CD1c-positive myeloid dendritic cell (primary cell): ENCODE measurements around the gene ZDHHC14.

Experiments used
- DNase-seq: peaks from one replicate; pipeline ENCODE4 v3.0.0-alpha.2; 2016; ENCODE audit errors: extremely low spot score

The ZDHHC14 gene

DNA sequence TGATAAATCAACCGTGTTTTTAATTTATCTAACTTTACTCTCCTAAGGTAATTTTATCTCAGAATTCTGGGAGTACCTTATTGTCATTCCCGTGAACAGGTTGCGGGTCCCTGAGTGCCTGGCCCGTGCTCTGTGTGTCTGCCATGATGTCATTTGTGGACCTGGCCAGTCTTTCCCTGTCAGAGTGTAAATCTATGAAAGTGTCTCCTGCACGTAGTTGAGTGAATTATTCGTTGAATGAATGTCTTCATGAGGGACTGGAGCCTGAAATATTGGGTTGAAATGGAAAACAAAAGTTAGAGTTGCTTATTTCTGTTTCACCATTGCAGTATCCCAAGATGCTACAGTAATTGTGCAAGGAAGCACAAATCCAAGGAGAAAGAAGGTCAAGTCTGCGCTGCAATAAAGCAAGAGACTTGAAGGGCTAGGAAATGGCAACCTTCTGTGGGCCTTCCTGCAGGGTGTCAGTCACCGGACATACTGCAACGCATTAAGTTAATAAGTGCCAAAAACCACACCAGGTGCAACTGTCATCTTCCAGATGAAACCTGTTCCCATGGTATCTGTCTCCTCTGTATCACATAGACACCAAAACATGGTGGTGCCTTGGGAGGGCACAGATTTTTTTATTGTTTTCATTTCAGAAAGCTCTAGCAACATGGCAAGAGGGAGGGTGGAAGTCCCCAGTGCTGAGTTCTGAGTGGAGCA lies 135.5 kb downstream of the ZDHHC14 start:
- no peak for DNase-seq

DNA sequence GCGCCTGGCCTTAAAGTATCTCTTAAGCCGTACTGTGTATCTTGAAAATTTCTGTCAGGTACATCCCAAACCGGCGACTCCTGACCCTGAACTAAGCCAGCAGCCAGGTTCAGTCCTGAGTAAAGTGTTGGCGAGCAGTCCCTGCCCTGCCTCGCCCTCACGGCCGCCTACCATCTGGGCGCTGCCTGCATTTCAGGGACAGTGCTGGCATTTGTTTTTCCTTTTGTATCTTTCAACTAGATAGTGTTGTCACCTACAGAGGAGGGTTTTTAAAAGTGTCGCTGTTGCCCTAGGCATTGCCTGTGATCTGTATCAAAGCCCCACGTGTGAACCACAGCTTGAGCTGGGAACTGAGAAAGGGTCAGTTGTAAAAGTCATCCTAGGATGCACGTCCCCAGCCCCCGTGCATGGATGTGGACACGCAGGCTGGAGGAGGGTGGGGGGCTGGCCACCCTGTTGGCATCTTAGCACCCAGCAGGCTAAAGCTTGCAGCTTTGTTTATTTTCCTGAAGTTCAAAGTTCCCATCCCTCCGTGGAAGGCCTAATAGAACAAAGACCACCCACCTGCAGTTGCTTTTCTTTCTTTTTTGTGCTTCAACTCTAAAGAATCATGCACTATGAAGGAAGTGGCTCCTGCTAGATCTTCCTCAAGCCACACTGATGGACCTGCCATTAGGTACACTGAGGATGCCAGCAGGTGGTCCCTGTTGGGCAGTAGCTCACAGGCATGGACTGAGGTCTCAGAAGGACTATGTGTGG lies 136.8 kb downstream of the ZDHHC14 start:
- no peak for DNase-seq

DNA sequence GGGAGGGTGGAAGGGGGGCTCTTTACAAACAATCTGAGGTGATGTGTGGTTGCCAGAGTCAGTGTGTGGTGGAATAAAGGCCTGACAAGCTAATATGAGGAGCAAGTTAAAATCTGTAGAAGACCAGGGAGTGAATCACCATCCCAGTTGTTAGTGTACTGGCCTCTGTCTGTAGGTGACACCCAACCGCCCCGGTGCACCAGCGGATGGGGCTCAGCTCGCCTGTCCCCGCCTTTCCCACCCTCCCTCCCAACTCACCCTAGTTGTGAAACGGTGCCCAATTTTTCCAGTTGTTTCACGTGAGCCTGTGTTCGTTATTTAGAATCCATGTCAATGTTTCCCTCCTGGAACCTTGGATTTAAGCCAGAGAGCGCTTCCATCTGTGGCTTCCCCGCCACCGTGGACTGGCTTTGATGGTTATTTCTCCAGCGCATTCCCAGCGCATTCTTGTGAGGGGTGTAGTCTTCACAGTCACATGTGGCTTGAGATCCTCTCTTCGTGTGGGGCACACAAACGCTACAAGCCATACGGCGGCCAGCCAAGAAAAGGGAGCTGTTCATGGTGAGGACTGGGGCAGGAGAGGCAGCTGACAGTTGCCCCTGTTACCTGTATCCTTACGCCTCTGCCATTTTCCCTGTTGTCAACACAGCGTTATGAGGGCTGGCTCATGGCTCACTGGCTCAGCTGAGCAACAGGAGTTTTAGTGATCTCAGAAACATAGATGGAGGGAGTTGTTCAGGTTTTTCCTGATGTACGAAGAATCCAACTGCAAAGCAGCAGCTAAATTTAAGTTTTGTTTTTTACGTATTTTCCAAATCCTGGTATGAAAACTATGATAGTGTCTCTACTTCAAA lies 137.6 kb downstream of the ZDHHC14 start:
- no peak for DNase-seq

DNA sequence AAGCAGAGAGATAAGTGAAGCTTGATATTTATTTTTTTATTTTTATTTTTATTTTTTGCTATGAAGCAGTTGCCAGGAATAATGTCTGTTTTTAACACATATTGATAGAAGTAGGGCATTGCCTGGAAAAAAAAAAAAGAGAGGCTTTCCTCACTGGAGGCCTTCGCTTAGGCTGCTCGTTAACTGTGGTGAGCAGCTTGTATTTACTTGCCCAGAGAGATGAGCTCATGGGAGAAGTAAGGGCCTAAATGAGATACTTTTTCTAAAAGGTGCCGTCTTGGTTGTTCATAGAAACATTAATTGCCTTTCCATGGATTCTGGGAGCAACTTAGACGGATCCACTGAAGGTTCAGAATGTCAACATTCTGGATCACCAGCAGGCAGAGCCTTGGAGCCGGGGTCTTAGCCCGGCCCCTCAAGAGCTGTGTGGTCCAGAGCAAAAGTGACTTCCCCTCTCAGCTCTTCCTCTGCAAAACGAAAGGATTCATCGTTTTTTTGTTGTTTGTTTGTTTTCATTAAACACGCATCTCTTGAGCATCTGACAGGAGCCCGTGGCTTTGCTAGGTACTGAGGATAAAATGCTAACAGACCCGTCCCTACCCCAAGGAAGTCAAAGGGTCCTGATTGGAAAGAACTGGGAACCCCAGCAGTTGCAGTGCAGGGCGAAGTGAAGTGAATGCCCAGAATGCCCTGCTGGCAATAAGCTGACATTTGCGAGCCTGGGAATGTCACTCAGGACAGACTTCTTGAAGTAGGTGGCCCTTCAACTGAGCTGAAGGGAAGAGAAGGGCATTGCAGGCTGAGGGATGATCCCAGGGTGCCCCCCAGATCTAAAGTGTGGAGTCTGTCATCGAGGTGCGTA lies 138.5 kb downstream of the ZDHHC14 start:
- no peak for DNase-seq

DNA sequence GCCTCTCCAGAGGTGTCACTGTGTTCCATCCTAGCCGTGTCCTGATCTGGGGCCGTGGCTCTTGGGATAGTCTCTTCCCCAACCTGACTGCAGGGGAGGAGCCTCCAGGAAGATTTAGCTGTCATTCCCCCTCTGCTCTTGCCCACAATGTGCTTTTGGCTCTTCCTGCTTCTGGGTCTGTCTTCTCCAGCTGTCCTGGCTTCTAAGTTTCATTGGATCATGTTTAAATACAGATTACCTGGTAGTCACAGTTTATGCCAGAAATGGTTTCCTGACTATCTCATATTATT lies 139.1 kb downstream of the ZDHHC14 start:
- no peak for DNase-seq

DNA sequence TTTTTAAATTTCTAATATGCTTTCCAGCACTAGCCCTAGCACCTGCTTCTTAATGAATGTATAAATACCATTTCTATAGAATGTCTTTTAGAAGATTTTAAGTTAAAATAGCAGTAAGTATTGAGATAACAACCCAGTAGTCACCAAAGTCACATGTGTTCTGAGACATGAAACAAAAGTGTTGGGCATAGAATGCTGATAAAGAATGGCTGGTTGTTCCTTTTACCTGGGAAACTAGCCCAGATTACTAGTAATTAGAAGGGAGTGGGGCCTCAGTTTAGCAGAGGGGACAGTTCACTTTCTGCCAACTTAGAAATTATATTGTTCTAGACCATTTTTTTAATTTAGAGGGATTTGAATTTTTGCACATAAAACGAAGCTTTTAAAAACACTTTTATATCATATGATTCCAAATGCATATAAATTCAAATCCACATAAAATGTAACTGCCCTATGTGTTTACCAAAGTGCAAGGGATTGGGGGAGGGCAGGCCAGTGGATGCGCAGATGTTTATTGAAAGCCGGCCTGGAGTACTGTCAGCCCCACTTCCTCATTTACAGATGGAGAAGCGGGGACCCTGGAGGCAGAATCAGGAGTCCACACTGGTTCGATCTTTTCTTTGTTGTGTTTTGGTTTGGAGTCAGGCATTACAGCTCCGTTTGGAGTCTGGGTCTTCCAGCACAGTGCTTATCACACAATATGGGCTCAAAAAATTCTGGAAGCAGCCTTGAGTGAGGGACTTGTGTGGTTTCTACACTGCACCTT lies 139.8 kb downstream of the ZDHHC14 start:
- DNase-seq: peak; percentile 17

DNA sequence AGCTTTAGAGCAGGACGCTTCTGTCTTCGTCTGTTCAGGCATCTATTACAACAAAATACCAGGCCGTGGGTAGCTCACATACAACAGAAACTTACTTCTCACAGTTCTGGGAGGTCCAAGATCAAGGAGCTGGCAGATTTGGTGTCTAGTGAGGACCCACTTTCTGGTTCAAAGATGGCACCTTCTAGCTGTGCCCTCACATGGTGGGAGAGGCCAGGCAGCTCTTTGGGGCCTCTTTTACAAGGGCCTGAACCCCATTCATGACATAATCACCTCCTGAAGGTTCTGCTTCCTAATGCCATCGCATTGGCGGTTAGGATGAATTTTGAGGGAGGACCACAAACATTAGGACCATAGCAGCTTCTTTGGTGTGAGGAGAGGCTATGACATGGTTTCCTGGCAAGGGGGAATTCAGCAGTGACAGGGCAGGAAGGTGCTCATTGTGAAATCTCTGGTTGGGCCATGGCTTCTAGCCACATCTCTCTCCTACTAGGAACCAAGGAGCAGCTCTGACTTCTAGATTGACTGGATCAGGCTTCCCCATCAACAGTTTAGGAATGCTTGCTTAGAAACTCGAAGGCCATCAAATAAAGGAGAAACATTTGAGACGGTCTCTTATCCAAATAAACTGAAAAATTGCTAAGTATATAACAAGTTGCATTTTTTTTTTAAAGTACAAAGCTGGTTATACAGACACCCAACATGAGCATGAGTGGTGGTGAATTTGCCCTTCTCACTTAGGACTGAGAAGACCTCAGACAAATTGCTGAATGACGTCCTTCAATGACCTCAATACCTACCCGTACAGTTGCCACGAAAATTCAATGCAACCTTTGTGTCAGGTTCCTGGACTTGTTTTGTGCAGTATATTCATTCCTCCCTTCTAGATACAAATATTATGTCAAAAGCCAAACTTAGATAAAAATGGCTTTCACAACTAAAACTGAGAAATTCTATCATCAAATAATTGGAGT lies 140.7 kb downstream of the ZDHHC14 start:
- no peak for DNase-seq

DNA sequence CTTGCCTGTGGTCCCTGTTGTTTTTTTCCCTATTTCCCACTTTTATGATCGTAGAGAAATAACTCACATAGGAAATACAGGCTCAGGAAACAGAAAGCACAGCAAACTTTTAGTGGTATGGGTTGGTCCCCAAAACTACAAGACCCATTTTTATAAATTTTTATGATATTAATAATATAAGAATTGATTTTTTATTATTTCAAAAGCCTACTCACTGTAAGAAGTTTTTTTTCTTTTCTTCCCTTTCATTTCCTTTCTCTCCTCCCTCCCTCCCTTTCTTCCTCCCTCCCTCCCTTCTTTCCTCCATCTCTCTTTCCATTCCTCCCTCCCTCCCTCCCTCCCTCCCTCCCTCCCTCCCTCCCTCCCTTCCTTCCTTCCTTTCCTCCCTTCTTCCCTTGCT lies 141.5 kb downstream of the ZDHHC14 start:
- no peak for DNase-seq

DNA sequence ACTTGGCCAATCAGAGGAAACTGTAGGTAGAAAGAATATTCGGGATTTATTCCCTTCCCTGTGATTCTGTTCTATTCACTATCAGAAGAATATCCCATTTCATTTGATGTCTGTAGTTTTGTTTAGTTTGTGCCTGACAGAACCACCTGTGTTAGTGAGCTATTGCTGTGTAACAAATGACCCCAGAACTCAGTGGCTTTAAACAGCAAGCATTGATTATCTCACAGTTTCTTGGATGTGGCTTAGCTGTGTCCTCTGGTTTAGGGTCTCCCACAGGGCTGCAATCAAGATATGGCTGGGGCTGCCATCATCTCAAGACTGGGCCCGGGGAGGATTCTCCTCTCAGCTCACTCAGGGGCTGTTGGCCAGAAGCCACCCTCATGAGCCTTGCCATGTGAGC lies 143.7 kb downstream of the ZDHHC14 start:
- DNase-seq: no peak

DNA sequence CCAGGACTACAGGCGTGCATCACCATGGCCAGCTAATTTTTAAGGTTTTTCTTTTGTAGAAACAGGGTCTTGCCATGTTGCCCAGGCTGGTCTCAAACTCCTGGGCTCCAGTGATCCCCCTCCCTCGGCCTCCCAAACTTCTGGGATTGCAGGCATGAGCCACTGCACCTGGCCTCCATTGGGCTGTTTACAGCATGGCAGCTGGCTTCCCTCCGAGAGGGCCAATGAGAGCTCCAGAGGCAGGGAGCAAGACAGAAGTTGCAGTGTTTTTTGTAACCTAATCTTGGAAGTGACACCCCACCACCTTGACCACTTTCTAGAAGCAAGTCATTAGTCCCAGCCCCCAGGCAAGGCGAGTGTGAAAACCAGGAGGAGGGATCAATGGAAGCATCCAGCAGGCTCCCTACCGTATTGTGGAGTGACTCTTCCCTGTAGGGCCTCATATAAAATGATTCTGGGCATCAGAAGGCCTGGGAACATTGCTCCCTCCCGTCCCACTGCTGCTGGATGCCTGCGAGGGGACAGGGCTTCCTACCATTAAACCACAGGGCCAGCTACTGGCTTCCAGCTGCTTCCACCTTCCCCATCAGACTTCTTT lies 144.4 kb downstream of the ZDHHC14 start:
- no peak for DNase-seq

DNA sequence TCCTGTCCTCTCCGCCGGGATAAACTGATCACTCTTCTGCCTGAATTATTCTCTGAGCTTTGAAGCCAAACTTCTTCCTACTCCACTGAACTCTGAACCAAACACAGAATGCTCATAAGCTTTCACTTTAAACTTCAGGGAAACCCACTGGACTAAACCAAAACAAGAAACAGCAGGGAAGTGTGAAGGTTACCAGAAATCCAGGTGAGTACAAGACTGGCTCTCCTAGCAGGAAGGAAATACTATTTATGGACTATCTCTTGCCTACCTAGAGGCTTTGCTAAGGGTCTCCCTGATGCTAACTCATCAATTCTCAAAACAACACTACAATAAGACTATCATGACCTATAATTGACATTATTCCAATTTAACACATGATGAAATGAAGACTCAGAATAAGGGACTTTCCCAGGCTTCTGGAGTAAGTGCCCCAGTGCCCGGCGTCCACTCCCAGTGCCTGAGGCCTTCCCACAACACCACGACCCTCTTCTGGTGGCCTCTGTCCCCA lies 145.0 kb downstream of the ZDHHC14 start:
- DNase-seq: no peak

DNA sequence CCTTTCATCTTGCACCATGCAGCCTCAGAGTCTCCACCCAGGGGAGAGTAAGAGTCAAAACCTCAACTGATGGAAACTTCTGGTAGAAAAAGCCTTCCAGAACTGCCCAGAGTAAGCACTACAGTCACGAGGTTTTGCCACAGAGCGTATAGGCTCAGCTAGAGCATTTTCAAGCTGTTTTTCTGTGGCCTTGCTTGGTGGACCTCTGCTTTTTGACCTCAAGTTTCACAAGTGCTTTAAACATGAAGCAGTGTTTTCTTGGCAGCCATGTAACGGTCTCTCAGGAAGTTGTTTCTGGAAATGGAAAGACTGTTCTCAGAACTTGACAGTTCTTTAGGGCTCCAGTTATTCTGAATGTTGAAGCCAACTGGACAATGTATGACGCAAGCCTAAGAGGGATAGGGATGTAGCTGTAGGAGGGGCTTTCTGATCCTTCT lies 146.5 kb downstream of the ZDHHC14 start:
- peak; percentile 27 for DNase-seq

DNA sequence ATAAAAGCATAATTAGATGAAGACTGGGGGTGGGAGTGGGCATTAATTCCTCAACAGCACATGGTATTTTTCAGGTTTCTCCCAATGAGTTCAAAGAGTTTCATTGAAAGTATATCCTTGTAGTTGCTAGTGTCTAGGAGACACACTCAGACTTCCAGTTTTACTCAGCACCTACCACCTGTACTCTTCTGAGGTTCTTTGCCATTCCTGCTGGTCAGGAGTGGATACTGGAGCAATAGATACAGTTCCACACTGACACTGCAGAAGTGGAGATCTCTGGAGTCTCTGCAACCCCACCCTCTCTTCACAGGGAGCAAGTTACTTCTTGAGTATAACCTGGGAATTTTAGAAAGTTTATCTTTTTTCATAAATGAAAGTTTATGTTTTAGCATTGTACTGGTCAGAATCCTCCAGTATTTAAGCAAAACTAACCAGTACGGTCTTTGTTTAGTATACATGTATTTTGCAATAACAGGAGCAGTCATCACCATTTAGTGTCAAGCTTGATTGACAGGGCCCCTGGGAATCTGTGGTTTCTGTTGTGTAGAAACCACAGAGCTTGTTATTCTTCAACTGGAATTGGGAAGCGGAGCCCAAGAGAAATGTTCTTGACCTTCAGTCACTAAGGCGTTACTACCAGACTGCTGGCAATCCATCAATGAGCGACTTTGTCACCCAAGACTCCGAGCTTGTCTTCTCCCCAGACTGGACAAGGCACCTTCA lies 148.1 kb downstream of the ZDHHC14 start:
- peak; percentile 51 for DNase-seq

DNA sequence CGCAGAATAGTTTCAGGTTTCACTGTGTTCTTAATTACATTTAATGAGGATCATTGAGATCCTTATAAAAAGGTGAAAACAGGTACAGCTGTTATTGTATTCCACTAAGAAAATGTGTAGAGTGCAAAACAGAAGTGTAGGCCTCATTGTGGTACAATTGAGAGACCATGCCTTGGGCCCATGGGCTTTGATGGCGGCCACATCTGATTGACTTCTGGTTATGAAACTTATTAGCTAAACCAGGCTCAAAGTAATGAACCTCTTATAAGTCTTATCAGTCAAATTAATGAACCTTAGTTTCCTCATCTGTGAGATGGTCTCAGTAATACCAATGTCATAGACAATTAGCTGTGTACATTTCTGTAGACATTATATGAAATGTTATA lies 148.7 kb downstream of the ZDHHC14 start:
- DNase-seq: no peak

DNA sequence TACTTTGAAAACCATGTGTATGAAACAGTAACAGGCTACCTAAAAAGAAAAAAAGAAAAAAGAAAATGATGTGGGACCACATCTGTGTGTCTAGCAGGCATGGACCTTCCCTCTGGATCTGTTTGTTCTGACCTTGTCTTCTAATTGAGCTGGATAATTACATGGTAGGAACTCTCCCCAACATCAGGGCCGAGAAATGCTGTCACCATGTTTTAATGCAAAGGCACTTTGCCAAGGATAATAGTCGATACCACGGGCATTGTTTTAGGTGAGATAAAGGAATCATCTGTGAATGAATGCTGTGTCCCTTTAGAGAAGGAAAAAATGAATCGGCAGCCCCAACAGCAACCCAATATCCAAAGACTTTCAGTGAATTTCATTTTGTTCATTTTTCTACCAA lies 149.1 kb downstream of the ZDHHC14 start:
- no peak for DNase-seq

DNA sequence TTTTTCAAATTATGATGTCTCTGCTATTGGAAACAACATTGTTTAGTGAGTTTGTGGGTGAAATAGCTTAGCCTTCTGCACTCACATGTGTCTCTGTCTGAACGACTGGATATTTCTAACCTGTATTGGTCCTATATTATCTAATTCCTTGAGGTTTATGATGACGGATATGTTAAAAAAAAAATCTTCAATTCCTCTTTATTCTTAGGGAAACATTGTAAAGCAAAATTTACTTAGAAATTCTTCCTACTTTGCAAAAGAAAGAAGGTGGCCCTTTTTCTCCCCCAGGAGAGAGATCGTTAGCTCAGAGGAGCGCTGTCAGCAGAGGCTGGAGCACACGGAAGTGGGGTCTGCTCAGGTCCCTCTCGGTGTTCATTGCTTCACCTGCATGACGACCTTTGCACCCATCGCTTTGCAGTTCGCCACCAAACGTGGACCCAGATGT lies 149.8 kb downstream of the ZDHHC14 start:
- DNase-seq: no peak

DNA sequence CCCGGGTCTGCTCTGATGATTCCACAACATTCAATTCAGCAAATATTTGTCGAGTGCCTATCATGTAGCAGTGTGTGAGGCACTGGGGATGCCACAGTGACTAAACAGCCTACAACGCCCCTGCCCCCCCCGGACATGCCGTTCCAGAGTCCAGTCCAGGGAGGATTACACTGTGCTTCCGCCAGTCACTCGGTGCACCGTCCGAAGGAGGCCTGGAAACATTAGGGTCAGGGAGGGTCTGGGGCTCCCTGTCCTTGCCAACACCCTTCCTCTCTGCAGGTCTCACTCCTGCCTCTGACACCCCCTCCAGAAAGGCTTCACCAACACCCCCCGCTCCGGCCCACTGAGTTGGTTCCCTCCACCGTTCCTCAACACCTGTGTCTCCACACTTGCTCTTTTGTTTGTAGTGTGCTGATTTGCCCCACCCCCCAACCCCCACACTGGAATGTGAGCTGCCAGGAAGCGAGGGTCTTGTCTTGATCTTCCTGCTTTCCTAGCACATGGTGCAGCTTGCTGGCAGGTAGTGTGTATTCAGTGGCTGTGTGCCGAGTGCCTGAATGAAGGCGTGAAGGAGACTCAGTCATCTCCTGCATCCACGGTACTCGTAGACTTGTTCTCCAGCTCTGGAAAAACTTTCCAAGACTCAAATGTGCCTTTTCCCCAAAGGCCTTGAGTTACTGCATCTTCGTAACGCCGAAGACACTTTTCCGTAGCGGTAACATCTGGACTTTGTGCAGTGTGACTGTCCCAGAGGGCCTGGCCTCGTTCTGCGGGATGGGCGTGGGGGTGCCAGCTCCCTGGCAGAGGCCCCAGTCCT lies 150.4 kb downstream of the ZDHHC14 start:
- DNase-seq: no peak

DNA sequence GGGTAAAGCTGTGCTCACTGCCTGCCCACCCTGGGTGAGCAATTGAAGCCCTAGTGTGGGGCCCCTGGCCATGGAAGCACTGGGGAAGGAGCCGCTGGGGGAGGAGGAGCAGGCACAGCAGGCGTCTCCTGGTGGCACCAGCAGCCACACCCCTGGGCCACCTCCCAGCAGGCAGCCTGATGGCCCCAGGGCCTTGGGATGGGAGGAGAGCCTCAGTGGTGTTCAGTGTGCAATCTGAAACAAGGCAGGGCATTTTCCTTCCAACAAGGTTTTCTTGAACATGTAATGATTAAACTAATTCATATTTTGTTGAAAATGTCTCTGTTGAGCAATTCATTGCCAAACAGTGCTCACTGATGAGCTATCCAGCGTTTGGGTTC lies 151.0 kb downstream of the ZDHHC14 start:
- DNase-seq: no peak
